GM18867 (cell line): Measurements from ENCODE around the gene TBL1X.
"Not testable (repeated sequence)": the region's sequence is repeated elsewhere in the genome, so short reads cannot be mapped to it uniquely, and the experiment has no call there.

Experiments used
- ATAC-seq: cut with Tn5 transposase; IDR thresholded peaks from one replicate; pipeline ENCODE4 v1.9.1; 2021; ENCODE audit warnings: mild to moderate bottlenecking, moderate library complexity; ENCODE audit not compliant: unreplicated experiment

The TBL1X gene

DNA sequence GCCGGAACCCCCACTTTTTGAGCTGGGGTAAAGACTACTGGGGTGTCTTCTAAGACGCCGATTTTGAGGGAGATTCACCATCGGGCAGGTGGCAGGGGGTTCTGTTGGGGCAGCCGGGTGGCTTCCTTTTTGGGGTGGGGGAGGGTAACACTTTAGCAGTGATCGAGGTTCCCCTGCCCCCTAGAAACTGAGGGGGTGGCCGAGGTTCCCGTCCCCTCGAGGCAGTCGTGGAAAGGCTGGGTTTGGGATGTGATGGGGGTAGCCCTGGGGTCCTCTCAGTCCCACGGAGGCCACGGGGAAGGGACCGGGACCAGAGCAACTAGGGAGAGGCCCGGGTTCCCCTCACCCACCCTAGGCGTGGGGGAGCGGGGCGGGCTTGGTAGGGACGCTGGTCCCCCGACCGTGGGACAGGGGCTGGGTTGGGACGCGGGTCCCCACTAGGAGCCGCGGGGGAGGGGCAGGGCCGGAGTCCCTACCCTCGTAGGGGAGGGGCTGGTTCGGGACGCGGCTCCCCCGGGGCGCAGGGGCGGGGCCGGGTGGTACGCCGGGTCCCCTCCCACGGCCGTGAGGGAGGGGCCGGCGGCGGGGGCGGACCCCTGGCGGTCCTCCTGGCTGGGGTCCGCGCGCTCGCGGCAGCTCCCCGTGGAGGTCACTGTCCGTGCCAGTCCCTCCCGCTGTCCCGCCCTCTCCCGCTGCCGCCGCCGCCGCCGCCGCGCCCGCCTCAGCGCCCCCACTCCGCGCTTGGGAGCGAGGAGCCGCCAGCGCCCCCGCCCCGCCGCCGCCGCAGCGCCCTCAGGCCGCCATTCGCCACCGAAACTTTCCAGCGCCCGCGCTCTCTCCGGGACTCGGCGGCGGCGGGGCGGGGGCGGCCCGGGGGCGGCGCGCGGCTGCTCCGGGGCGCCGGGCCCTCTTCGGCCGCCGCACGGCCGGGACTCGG lies at the start of gene TBL1X:
TSS of gene TBL1X (plus strand) at position 624 of the 937 bp plus-strand sequence. CDS start 188,529 bp downstream, outside the sequence.
- ATAC-seq, result peak; percentile 43

GRCh38 chrX:9416562-9417348 lies 48.1 kb upstream of the TBL1X start:
- ATAC-seq, result no peak

DNA sequence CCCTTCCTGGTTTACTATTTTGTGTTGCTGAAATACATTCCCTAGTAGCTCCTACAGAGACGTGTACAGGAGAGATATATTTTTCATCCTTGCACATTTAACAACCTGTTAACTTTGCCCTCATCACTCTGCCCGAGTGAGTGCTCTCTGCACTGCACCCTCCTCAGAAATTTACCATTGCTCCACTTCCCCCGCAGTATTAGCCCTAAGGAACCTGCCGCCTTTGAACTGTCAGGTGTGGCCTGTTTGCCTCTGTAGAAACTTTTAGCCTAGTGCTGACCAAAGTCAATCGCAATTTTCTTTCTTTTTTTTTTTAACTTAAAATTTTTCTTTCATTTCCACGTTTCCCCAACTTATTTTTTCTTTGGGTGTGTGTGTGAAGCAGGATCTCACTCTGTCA lies 46.6 kb upstream of the TBL1X start:
- ATAC-seq, result no peak

DNA sequence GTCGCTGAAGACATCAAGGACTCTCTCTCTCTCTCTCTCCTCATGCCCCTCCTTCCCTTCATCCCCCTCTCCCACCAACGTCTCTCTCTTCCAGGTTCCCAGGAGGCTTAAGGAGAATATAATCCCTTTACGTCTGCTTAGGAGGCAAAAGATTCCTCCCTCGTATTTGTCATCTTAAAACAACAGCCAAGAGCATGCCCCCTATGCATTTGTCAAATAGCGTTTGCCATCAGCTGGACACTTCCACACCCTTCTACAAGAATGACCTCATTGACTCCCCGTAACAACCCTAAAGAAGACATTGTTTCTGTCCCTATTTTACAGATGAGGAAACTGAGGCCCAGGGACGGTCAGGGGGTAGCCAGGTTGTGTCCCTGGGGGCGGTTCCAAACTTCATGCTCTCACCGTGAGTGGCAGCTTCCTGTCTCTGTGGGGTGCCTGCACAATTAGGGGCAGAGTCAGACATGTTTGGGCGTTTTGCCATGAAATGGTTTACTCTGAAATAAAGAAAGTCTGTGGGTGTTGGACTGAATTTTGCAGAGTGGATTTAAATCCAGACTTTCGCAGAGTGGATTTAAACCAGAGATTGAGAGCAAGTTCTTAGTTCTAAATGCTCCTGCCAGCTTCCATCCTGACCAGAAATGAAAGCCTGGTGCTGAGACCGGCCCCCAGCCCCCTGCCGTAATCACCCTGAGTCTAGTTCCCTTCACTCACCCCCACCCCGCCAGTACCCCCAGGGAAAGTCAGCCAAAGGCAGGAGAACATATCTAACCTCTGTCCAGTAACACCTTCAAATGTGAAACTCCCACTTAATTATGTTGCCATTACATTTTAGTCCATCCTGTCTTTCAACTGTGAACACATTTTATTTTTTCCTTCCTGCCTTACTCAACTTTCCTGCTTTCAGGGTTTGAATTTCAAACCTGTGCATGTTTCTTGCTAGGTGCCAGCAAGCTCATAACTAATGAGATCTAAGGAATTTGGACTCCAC lies 44.3 kb upstream of the TBL1X start:
- ATAC-seq, result no peak

- ATAC-seq, result no peak
These were observed 35.1 kb upstream of the TBL1X start for GRCh38 chrX:9429767-9430166.

DNA sequence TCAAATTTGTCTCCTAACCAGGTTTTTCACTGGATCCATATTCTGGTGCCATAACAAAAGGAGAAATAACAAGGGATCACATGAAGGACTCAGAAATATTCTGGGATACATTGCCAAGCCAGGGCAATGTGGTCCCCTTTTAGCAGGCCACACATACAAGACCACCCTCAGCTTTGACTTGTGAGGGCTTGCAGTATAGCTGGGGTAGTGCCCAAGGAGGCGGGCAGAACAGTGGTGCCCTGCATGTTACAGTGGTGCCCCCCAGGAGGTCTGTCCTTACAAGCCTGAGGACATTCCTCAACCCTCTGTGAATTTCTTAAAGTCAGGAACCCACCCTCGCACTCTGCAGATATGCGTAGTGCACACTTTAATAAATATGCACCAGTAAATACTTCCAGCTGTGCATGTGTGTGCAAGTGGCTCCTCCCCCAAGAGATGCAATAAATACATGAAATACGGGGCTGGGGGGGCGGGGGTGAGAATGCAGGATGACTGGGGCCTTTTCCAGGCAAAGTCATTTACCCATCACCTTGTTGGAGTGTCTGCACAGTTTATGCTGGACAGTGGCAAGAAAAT lies 34.4 kb upstream of the TBL1X start:
- ATAC-seq, result no peak

GRCh38 chrX:9431281-9431680 lies 33.6 kb upstream of the TBL1X start:
- no peak for ATAC-seq

GRCh38 chrX:9433596-9433995 lies 31.3 kb upstream of the TBL1X start:
- ATAC-seq, result no peak

DNA sequence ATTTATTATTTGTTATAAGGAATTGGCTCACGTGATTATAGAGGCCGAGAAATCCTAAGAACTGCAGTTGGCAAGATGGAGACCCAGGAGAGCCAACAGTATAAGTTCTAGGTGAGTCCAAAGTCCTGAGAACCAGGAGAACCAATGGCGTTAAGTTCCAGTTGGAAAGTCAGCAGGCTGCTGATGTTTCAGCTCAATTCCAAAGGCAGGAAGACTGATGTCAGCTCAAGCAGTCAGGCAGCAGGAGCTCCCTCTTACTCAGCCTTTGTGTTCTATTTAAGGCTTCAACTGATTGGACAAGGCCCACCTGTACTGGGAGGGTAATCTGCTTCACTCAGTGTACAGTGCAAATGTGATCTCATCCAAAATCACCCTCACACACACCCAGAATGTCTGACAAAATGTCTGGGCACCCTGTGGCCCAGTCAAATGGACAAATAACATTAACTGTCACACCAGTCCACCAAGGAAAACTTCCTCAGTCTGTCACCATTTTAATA lies 30.8 kb upstream of the TBL1X start:
- no peak for ATAC-seq

GRCh38 chrX:9435086-9435485 lies 29.8 kb upstream of the TBL1X start:
- ATAC-seq, result not testable (repeated sequence)

DNA sequence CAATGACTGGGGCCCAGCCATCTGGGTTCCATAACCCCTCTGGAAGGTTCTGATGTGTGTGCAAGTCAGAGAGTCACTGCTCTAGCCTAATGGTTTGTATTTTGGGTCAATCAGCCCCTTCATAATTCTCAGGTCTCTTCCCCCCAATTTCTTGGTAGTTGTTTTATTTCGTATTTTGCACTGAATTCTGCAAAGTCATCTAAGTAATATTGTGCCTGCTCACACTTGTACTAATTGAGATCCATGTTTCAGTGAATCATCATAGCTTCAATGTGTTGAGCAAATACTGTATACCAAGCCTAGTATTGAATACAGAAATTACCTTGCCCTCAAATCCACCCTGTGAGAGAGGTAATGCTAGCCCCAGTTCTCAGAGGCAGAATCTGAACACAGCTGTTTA lies 28.0 kb upstream of the TBL1X start:
- ATAC-seq, result no peak

GRCh38 chrX:9438933-9439494 lies 25.8 kb upstream of the TBL1X start:
- ATAC-seq, result no peak

GRCh38 chrX:9440116-9440844 lies 24.6 kb upstream of the TBL1X start:
- ATAC-seq, result no peak

GRCh38 chrX:9442056-9442455 lies 22.8 kb upstream of the TBL1X start:
- no peak for ATAC-seq

GRCh38 chrX:9443327-9443726 lies 21.5 kb upstream of the TBL1X start:
- ATAC-seq, result no peak

DNA sequence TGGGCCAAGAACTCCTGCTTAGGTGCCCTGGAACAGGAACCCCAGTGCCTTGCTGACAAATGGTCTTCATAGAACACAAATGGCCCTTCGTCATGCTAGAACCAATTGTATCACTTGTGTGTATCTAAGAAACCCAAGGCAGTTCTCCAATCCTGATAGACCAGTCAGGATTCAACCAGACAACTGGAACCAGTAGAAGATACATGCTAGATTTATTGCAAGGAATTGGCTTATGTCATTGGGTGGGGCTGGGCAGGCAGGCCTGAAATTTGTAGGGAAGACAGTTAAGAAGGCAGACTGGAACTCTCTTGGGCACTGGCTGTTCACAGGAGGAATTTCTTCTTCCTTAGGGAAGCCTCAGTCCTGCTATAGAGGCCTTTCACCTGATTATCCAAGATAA lies 17.0 kb upstream of the TBL1X start:
- no peak for ATAC-seq

DNA sequence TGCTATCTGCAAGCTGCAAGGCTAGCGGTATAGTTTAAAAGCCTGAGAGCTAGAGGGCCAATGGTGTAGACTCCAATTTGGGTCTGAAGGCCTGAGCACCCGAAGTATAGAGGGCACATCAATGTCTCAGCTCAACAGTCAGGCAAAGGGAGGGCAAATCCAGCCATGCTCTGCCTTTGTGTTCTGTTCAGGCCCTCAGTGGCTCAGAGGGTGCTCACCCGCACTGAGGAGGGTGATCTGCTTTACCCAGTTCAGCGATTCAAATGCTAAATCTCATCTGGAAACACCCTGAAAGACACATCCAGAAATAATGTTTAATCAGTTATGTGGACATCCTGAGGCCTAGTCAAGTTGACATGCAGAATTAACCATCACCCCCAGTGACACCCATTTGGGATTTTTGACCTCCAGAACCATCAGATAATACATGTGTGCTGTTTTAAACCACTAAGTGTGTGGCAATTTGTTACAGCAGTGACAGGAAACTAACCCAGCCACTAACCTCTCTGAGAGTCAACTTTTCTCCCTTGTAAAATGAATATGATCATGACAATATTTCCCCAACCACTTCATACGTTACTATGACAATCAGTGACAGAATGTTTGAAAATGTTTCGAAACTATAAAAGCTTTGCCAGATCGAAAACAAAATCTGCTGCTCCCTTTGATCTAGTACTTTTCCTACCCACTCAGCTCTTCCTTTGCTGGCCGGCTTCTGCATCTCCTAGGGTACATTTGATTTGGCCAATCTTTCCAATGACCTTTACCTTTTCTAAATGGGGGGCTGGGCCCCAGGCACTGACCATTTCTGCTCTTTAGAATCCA lies 8.4 kb upstream of the TBL1X start:
- no peak for ATAC-seq

DNA sequence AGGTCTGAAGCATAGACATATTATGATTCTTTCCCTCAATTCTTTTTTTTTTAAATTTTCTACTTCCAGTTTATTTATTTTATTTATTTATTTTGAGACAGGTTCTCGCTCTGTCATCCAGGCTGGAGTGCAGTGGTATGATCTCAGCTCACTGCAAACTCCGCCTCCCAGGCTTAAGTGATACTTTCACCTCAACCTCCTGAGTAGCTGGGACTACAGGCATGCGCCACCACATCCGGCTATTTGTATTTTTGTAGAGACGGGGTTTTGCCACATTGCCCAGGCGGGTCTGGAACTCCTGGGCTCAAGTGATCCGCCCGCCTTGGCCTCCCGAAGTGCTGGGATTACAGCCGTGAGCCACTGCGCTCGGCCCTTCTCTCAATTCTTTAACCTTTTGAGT lies 6.8 kb upstream of the TBL1X start:
- ATAC-seq, result not testable (repeated sequence)
